GM12872 (cell line): ENCODE measurements around the gene PSEN2.

Experiments used
- CTCF ChIP-seq: IDR thresholded peaks from 3 replicates; pipeline ENCODE4 v1.5.1; 2011; ENCODE audit warnings: low read depth, mild to moderate bottlenecking, low read length, moderate library complexity; ENCODE audit not compliant: insufficient read depth

The PSEN2 gene

GRCh38 chr1:226826479-226827261 lies 43.7 kb upstream of the PSEN2 start:
- TF ChIP-seq CTCF: no peak

- no peak for TF ChIP-seq CTCF
Observed at GRCh38 chr1:226827458-226827857, 43.0 kb upstream of the PSEN2 start.

GRCh38 chr1:226827968-226828513 lies 42.4 kb upstream of the PSEN2 start:
- TF ChIP-seq CTCF: peak; percentile 89

- TF ChIP-seq CTCF: no peak
Observed at GRCh38 chr1:226829105-226829504, 41.3 kb upstream of the PSEN2 start.

GRCh38 chr1:226831953-226832352 lies 38.5 kb upstream of the PSEN2 start:
- TF ChIP-seq CTCF: no peak

GRCh38 chr1:226832613-226833012 lies 37.8 kb upstream of the PSEN2 start:
- no peak for TF ChIP-seq CTCF

GRCh38 chr1:226838456-226838855 lies 32.0 kb upstream of the PSEN2 start:
- no peak for TF ChIP-seq CTCF
